Activated CD4-positive, alpha-beta T cell treated with anti-CD3 and anti-CD28 coated beads for 48 hours (primary cell): ENCODE measurements around the gene ZRANB3.
A peak's percentile ranks its signal among the peaks of the same experiment; 100 is the strongest.

ENCODE experiments used
- DNase-seq: peaks from one replicate; pipeline ENCODE4 v3.0.0-alpha.2; 2020

ZRANB3 gene

GRCh38 chr2:135246711-135247270 lies 284.2 kb downstream of the ZRANB3 start:
- no peak for DNase-seq

GRCh38 chr2:135245071-135245470 lies 285.9 kb downstream of the ZRANB3 start:
- DNase-seq = peak; percentile 31

- DNase-seq = no peak
These were observed 292.4 kb downstream of the ZRANB3 start for GRCh38 chr2:135238651-135239050.

- no peak for DNase-seq
These were observed 300.9 kb downstream of the ZRANB3 start for GRCh38 chr2:135230150-135230549.

- no peak for DNase-seq
These were observed 303.6 kb downstream of the ZRANB3 start for GRCh38 chr2:135227386-135227785.

- DNase-seq = no peak
These were observed 304.1 kb downstream of the ZRANB3 start for GRCh38 chr2:135226961-135227360.

GRCh38 chr2:135225781-135226180 lies 305.2 kb downstream of the ZRANB3 start:
- no peak for DNase-seq

GRCh38 chr2:135219226-135219625 lies 311.8 kb downstream of the ZRANB3 start:
- DNase-seq = no peak

GRCh38 chr2:135218426-135218825 lies 312.6 kb downstream of the ZRANB3 start:
- no peak for DNase-seq

GRCh38 chr2:135212757-135213156 lies 318.3 kb downstream of the ZRANB3 start:
- DNase-seq = no peak

GRCh38 chr2:135208016-135208415 lies 323.0 kb downstream of the ZRANB3 start:
- no peak for DNase-seq

- no peak for DNase-seq
These were observed 327.1 kb downstream of the ZRANB3 start for GRCh38 chr2:135203944-135204343.

GRCh38 chr2:135202751-135203150 lies 328.3 kb downstream of the ZRANB3 start:
- no peak for DNase-seq

- DNase-seq = no peak
These were observed 332.5 kb downstream of the ZRANB3 start for GRCh38 chr2:135198481-135198880.

GRCh38 chr2:135190799-135191198 lies 340.2 kb downstream of the ZRANB3 start:
- DNase-seq = no peak

- DNase-seq = no peak
These were observed 341.9 kb downstream of the ZRANB3 start for GRCh38 chr2:135189148-135189547.

- DNase-seq = no peak
These were observed 343.7 kb downstream of the ZRANB3 start for GRCh38 chr2:135187270-135187669.

GRCh38 chr2:135186054-135186453 lies 345.0 kb downstream of the ZRANB3 start:
- no peak for DNase-seq

- DNase-seq = no peak
These were observed 347.2 kb downstream of the ZRANB3 start for GRCh38 chr2:135183822-135184221.

- no peak for DNase-seq
These were observed 348.4 kb downstream of the ZRANB3 start for GRCh38 chr2:135182601-135183000.

GRCh38 chr2:135182190-135182589 lies 348.8 kb downstream of the ZRANB3 start:
- DNase-seq = no peak

GRCh38 chr2:135179689-135180088 lies 351.3 kb downstream of the ZRANB3 start:
- DNase-seq = no peak

GRCh38 chr2:135175177-135175576 lies 355.8 kb downstream of the ZRANB3 start:
- no peak for DNase-seq

GRCh38 chr2:135174810-135175093 lies 356.3 kb downstream of the ZRANB3 start:
- DNase-seq = no peak

GRCh38 chr2:135174049-135174809 lies 356.8 kb downstream of the ZRANB3 start:
- no peak for DNase-seq
